DOHH2 (cell line): ENCODE measurements around the gene KRTAP5-1.

Experiments used
- H3F3A ChIP-seq: fragments of 200-600 bp; sonication (generic), shearing (Covaris generic); 2 replicates; pipeline ENCODE4 v1.6.0; 2016; ENCODE audit warnings: antibody characterized with exemption, mild to moderate bottlenecking; ENCODE audit not compliant: control insufficient read depth, insufficient read depth
- H3K27ac ChIP-seq: fragments of 200-600 bp; sonication (generic); 2 replicates; pipeline ENCODE4 v1.5.1; 2014; ENCODE audit warnings: low read depth, mild to moderate bottlenecking, low read length, moderate library complexity
- H3K27me3 ChIP-seq: fragments of 200-600 bp; sonication (generic); 2 replicates; pipeline ENCODE4 v1.6.1; 2014; ENCODE audit warnings: mild to moderate bottlenecking, low read length, mixed read lengths; ENCODE audit not compliant: control insufficient read depth
- H3K36me3 ChIP-seq: fragments of 200-600 bp; sonication (generic); 2 replicates; pipeline ENCODE4 v1.6.1; 2014; ENCODE audit warnings: mild to moderate bottlenecking, low read length, moderate library complexity, mixed read lengths; ENCODE audit not compliant: control insufficient read depth
- H3K4me1 ChIP-seq: fragments of 200-600 bp; sonication (generic); 2 replicates; pipeline ENCODE4 v1.6.1; 2014; ENCODE audit warnings: mild to moderate bottlenecking, low read length, mixed read lengths; ENCODE audit not compliant: control insufficient read depth
- H3K4me2 ChIP-seq: fragments of 200-600 bp; sonication (generic); 2 replicates; pipeline ENCODE4 v1.6.0; 2014; ENCODE audit warnings: mild to moderate bottlenecking, low read length, moderate library complexity
- H3K4me3 ChIP-seq: fragments of 200-600 bp; sonication (generic); 2 replicates; pipeline ENCODE4 v1.5.1; 2014; ENCODE audit warnings: mild to moderate bottlenecking, low read length, mixed read lengths
- H3K79me2 ChIP-seq: fragments of 200-600 bp; sonication (generic); 2 replicates; pipeline ENCODE4 v1.6.1; 2014; ENCODE audit warnings: mild to moderate bottlenecking, low read length, mixed read lengths; ENCODE audit not compliant: control insufficient read depth
- H3K9me2 ChIP-seq: fragments of 200-600 bp; sonication (generic); replicated peaks from 2 replicates; pipeline ENCODE4 v1.6.1; 2014; ENCODE audit warnings: mild to moderate bottlenecking, low read length, mixed read lengths; ENCODE audit not compliant: control insufficient read depth
- H3K9me3 ChIP-seq: fragments of 200-600 bp; sonication (generic); 2 replicates; pipeline ENCODE4 v1.6.1; 2014; ENCODE audit warnings: antibody characterized with exemption, low read length, mixed read lengths; ENCODE audit not compliant: control insufficient read depth, insufficient read depth
- H4K20me1 ChIP-seq: fragments of 200-600 bp; sonication (generic); 2 replicates; pipeline ENCODE4 v1.6.0; 2014; ENCODE audit warnings: low read depth, mild to moderate bottlenecking, antibody characterized with exemption, low read length, moderate library complexity; ENCODE audit not compliant: control insufficient read depth, insufficient read depth
- CTCF ChIP-seq: fragments of 200-600 bp; sonication (generic); IDR thresholded peaks from one replicate; pipeline ENCODE4 v1.5.1; 2014; ENCODE audit warnings: antibody characterized with exemption, mild to moderate bottlenecking, low read depth, low read length; ENCODE audit not compliant: poor library complexity, severe bottlenecking
- EZH2phosphoT487 ChIP-seq: fragments of 200-600 bp; sonication (generic); IDR thresholded peaks from 2 replicates; pipeline ENCODE4 v1.6.1; 2017; ENCODE audit warnings: borderline replicate concordance, mild to moderate bottlenecking, antibody characterized with exemption, low read length, moderate library complexity, mixed read lengths

Gene KRTAP5-1

GRCh38 chr11:1557904-1558774, 26.9 kb downstream of the KRTAP5-1 start:
- no peaks in the 10 kb centered on the region for H4K20me1 ChIP-seq
- no peak for TF ChIP-seq CTCF
- TF ChIP-seq EZH2phosphoT487, result no peak
- no peaks in the 10 kb centered on the region for H3K27me3 ChIP-seq
- no peaks in the 10 kb centered on the region for H3K9me3 ChIP-seq
- no peaks in the 10 kb centered on the region for H3K9me2 ChIP-seq
- H3K4me1 ChIP-seq, result no peaks in the 10 kb centered on the region
- no peaks in the 10 kb centered on the region for H3K36me3 ChIP-seq
- H3K4me2 ChIP-seq, result no peak overlapping the region
- no peaks in the 10 kb centered on the region for H3K79me2 ChIP-seq
- H3K27ac ChIP-seq, result no peak overlapping the region
- H3F3A ChIP-seq, result no peaks in the 10 kb centered on the region
- no peak overlapping the region for H3K4me3 ChIP-seq

DNA sequence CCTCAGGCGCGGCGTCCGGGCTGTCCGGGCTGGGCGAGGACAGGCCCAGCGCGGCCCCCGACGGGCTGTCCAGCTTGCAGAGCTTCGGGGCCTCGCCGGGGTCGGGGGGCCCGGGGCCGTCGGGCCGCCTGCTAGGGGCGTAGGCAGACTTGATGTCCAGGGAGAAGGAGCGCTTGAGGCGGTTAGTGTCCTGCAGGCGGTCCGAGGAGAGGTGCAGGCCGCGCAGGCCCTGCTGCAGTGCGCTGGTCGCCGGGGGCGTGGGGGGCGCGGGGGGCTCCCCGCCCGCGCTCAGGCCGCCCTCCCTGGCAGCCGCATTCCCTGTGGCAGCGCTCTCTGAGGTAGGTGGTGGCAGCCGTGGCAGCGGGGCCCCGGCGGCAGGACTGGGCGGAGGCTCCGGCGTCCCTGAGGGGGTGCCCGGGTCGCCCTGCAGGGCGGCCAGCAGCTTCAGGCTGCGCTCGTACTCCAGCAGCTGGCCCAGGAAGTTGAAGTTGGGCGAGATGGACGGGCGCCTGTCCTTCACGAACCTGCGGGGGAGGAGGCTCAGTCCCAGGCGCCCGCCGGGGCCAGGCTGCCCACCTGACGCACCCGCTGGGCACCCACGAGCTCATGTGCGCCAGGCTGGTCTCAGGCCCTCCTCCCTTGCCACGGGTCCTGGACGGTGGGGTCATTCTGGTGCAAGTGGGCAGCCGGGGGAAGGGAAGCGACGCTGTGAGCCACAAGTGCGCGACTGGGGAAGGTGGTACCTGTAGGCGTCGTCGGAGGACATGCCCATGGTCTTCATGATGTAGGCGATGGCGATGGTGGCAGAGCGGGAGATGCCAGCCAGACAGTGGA, 27.8 kb downstream of the KRTAP5-1 start:
- Histone ChIP-seq H3K4me2 (no peak overlapping the region), H4K20me1 (no peaks in the 10 kb centered on the region), H3K9me3 (no peaks in the 10 kb centered on the region), H3K27me3 (no peaks in the 10 kb centered on the region), H3K27ac (no peak overlapping the region), H3K4me3 (no peak overlapping the region), H3F3A (no peaks in the 10 kb centered on the region), H3K9me2 (no peaks in the 10 kb centered on the region), H3K36me3 (no peaks in the 10 kb centered on the region), H3K4me1 (no peaks in the 10 kb centered on the region), H3K79me2 (no peaks in the 10 kb centered on the region)
- no peak for TF ChIP-seq CTCF
- TF ChIP-seq EZH2phosphoT487, result no peak

- TF ChIP-seq CTCF (no peak), EZH2phosphoT487 (no peak)
- Histone ChIP-seq H3K9me2 (no peaks in the 10 kb centered on the region), H3K4me1 (no peaks in the 10 kb centered on the region), H4K20me1 (no peaks in the 10 kb centered on the region), H3K27me3 (no peaks in the 10 kb centered on the region), H3K4me3 (no peak overlapping the region), H3K27ac (no peak overlapping the region), H3K79me2 (no peaks in the 10 kb centered on the region), H3K4me2 (no peak overlapping the region), H3F3A (no peaks in the 10 kb centered on the region), H3K36me3 (no peaks in the 10 kb centered on the region), H3K9me3 (no peaks in the 10 kb centered on the region)
Observed at GRCh38 chr11:1556278-1556902, 28.7 kb downstream of the KRTAP5-1 start.
